ENCODE data around the gene KL.

KL gene

DNA sequence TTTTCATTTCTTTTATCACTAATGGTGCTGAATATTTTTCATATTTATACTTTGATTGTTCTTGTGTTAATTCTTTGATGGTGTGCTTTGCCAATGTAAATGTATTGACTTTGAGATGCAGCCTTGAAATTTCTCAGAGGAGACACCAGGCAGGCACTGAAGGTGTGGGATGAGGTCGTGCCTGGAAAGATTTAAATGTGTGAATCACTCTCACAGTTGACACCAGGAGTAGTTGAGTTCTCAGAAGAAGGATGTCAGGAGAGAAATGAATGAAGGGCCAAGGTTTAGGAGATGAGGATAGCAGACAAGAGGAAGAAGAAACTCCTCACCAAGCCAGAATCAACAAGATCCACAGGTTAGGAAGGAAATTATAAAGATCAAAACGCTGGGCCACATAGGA is 10.1 kb upstream of the KL start:
- DNase-seq: no peak

DNA sequence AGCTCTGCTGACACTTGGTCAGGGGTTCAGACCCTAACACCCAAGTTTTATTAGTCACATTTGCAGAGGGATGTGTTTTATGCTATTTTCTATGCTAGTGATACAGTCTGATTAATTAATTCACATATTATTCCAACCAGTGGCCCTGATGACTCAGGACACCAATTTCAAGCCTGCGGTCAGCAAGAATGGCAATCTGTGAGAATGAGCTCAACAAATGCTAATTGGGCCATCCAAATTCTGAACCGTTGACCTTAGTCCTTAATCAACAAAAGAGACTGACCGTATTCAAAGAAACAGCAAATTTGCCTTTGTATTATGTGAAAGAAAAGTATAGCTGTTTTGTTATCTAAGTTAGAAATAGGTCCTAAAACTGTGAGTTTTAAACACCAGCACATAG is 9.6 kb upstream of the KL start:
- no peak for DNase-seq

GRCh38 chr13:33007237-33007636 is 9.0 kb upstream of the KL start:
- DNase-seq: no peak

- no peak for DNase-seq
Observed at GRCh38 chr13:33007950-33008349, 8.3 kb upstream of the KL start.

DNA sequence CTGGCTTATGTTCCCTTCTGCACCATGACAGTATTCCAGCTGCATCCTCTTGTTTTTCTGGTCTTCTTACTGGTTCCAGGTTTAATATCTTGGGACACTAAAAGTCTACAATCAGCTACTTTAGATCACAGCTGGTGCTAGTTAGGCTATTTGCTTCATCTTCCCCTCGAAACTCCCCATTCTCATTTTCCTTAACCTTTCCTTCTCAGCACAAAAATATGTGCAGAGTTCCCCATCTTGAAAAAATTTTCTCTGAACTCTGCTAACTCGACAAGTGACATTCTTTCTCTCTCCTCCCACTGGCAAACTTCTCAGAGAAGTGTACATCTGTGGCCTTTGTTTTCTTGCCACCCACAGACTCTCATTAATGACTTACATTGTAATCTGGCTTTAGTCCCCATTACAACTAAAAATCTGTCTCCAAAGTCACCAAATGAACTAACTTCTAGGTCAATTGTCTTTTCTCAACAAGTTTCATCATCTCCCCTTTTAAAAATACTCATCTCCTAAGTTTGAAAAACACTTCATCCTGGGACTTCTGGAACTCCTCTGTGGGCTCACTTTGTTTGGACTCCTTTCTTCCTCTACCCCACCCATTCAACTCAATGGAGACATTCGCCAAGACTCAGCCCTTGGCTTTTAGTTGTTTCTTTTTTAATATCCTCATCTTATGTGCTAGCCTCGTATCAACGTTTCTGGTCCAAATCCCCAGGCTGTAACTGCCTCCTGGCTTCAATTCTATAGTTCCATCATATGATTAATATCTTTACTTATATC is 7.1 kb upstream of the KL start:
- DNase-seq: no peak

- DNase-seq: no peak
Observed at GRCh38 chr13:33011828-33012470, 4.3 kb upstream of the KL start.

- no peak for DNase-seq
Observed at GRCh38 chr13:33014291-33014690, 1.9 kb upstream of the KL start.

- no peak for DNase-seq
Observed at GRCh38 chr13:33015241-33015668, 968 bp upstream of the KL start.

GRCh38 chr13:33015791-33016323 is 366 bp upstream of the KL start:
- no peak for DNase-seq

GRCh38 chr13:33017323-33017929 is 1.2 kb downstream of the KL start:
- peak; percentile 29 for DNase-seq

GRCh38 chr13:33018886-33019285 is 2.7 kb downstream of the KL start:
- no peak for DNase-seq

GRCh38 chr13:33022986-33023385 is 6.8 kb downstream of the KL start:
- no peak for DNase-seq

DNA sequence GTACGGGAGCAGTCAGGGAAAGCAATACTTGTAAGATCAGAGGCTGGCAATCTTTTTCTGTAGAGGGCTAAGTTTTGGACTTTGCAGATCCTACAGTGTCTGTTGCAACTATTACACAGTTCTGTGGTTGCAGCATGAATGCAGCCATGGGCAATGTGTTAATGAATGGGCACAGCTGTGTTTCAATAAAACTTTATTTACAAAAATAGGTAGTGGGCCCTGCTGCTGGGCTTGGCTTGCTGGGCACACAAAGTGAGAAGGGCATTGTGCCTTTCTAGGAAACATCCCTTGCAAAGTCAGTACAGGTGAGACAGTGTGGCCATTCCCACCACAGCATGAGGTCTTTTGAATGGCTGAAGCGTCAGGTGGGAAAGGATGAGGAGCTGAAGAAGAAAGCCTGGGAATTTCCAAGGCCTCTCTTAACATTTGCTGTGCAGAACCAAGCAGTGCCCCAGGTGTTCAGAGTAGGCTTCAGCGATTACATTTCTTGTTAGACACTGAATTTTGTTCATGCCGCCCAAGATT is 9.1 kb downstream of the KL start:
- no peak for DNase-seq

DNA sequence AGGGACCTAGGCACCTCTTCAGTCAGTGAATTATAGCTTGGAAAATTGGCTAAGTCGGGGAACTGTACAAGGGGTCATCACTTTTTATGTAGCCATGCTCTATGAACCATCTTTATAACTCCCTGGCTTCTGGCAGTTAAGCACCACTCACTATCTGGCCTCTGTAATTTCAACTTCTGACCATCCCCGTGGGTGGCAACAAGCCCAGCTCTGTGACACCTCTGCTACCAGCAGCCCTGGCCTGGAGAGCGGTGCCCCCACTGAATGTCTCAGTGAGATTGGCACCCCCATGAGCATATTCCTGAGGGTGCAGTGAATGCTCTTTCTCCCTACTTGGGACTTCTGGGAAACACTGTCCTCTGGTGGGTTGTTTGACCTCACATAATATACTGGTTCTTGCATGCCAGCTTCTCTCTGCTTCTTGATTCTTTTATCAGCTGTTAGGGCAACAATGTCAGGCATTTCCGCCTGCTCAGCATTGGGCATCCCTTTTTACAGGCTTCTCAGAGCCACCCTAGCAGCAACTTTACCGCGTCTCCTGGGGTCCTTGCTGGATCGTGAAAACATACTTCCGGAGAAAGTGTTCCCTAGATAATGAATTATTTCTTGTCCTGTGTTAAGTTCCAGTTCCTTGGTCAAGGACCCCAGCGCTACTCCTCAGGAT is 10.4 kb downstream of the KL start:
- no peak for DNase-seq

DNA sequence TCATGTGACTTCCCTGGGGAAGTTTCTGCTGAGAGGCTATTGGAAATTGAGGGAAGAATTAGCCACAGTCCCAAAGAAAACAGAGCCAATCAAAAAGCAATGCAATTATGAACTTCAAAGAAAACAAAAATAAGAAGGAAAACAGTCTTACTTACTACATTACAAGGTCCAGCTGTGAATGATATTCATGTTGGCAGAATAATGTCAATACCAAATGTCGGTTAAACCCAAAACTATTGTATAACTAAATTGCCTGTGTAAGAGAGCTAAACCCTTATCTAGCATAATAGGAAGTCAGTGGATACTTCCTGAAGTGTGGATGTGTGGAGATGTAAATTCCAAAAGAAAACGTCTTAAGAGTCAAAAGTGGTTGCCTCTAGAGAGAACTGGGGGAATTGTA is 12.4 kb downstream of the KL start:
- DNase-seq: no peak

DNA sequence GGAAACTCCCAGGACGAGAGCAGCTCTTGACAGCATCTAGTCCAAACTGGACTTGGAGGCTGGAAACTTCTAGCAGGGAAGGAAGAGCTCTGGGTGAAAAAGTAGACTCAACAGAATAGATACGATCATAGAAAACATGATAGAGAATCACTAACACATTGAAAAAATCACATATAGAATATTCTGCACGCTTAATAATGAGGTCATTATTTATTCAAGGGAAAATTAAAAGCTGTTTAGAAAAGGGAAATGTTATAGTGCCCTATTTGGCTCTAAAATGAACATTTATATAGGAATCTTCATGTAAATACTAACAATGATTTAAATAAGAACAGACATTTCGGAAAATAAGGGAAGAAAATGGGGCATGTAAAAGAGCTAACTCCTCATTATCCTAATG is 15.1 kb downstream of the KL start:
- DNase-seq: no peak

DNA sequence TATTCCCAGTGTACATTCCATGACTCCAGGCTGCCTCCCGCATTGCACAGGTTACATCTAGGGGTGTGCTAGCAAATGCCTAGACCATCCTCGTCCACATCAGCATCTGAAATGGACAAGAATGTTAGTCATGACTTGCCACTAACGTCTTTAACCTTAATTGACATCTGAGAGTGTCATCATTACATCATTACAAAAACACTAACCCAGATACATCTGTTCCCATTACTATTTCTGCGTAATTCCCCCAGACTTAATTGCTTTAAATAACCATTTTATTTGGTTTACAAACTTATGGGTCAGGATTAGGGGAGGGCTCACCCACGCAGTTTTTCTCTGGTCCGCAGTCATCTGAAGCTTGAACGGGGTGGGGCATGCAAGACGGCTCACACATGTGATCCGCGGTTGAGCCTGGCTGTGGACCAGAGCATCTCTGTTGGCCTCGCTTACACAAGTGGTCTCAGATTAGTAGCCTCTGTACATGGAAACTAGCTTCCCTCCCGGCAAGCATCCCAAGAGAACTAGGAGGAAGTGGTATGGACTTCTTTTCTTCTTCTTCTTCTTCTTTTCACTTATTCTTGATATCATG is 15.9 kb downstream of the KL start:
- no peak for DNase-seq

DNA sequence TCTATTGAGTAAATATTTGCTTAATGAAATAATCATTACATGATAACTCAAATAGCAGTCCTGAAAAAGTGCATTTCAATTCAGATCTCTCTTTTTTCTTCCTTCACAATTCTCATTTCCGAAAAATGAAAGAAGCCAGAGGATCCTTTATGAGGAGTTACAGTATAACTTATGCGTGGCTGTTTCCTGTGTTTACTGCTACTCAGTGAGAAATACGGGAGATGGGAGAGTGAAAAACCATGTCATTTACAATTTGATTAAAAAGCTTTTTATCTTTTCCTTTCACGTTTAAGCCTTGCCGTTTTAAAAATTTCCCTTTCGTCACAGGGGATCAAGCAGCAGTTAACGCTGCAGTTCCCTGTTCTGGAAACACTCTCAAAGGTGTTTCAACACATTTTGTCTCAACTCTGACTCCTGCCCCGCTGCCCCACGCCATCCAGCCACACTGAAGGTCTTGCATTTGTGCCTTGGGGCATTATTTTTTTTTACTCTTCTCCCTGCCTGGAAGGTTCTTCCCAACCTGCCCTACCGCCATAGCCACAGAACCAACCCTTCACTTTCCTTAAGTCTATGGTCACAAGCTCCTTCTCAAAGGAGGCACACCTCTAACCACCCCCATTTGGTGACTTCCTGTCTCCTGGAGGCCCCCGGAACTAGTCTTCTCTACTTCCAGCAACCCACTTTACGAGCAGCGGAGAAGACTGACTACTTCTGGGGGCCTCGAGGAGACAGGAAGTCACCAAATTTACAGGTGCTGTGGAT is 17.0 kb downstream of the KL start:
- DNase-seq: peak; percentile 13

DNA sequence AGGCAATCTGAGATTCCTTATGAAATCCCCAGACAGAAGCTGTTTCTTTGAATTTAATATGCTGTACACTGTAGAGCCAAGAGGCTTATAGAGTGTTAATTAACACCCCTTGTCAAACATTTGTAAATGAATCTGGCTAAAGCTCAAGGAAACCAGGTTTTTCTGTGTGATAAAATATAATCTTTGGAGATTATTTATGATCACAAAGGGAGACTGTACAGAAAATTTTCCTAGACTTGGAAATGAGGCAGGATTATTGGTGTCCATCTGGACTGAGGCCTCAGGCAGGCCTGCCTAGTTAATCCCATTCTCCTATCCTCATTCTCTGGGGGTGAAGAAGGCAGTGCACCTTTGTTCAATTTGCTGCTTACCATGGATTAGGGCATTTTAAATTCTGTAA is 17.8 kb downstream of the KL start:
- no peak for DNase-seq

DNA sequence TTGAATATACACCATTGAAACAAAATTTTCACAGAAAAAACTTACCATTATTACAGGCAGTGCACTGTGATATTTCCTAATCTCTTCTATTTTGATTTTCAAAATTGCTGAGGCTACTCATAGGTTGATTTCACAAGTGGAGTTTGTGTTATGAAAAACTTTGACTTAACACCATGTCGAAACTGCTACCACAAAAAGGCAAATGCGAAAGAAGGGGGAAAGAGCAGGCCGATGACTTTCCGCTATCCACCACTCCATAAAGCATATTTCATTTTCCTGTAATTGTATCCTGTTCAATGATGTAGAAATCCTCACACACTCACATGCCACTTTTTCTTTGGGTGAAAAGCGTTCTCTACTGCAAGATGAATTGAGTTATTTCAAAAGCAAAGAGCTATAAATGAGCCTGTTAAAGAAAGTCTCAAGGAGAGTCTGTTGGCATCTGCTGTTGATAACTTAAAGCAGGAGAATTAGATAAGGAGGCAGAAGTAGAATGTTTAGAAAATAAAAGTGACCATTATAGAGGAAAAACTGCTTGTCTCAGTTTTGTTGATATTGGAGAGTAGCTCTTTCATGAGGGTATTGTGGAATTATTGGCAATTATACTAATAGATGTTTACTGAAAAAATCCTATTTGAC is 18.8 kb downstream of the KL start:
- no peak for DNase-seq

DNA sequence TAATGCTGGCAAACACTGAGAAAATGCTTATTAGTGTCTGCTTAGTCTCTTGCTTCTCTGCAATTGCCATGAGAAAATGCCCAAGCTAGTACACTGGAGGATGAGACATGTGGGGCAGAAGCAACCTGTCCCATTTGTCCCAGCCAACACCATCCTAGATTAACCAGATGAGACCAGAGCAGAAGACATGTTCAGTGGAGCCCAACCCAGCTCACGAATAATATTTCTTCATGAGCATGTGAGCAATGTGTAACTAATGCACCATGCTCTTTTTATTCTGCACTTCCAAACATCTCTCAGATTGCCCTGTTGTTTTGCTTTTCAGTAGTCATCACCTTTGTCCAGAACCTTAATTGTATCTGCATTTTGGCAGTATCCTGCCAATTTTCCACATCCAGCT is 21.4 kb downstream of the KL start:
- no peak for DNase-seq

DNA sequence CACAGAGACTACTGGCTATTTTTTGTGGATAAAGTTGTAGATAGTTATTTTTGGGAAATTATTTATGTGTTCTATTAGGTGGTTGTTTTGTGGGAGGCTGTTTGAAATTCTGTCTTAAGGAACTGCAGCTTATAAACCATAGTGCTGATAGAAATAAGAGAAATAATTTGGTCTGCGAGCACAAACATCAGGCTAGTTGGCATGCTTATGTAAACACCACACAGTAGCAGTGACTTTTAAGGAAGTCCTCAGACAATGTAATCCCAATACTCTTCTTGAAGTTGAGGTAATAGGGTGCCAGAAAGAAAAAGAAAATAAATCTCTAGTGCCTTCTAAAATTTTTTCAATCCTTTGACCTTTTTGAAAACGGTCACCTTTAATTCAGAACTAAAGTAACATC is 23.9 kb downstream of the KL start:
- DNase-seq: no peak
